ENCODE measurements around the gene PREB. TPM values are rescaled to one million over a fixed set of nuclear protein-coding genes. Genes with fewer than 3 reads are reported as not detected.

PREB gene
- total and polyA plus RNA-seq, 2 of the 13 experiments (the other 11 are each of a cell fraction or from before 2014, with no cell fraction given): 112 to 192 TPM

DNA sequence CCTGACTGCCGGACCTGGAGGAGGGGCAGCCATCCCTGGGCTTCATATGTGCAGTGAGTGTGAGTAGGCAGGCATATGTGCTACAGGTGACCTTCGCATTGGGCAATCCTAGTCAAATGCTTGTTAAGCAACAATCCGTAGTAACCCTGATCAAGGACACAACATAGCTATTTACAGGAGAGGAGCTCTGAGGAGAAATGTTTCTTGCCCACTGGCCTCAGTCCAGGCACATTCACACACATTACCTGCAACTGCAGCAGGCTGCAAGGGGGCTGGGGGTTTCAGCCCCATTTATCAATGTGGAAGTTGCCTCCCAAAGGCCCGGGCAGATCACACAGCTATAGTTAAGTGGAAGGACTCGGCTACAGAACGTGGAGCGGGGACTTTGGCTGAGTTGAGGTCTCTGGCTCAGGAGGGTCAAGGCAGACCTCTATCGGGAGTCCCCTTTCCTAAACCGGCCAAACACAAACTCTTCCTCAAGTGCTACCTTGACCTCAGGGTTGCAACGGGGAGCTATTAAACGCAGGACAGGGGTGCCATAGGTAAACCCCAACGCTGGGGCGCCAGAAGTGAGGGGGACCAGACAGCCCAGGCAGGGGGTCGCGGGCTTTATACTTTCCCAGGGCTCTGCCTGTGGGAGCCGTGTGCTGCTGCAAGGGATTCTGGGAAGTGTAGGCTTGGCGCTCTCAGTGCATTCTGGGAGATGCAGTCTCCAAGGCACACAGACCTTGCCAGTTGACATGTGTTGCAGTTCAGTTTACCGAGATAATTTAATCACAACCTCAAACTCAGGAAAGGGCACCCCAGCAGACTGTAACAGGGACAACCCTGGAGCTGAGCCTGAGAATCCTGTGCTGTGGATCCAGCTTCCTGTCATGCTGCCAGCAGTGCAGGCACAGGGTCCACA lies 38.4 kb downstream of the PREB start (continued):
- TF ChIP-seq, protein P1, sequence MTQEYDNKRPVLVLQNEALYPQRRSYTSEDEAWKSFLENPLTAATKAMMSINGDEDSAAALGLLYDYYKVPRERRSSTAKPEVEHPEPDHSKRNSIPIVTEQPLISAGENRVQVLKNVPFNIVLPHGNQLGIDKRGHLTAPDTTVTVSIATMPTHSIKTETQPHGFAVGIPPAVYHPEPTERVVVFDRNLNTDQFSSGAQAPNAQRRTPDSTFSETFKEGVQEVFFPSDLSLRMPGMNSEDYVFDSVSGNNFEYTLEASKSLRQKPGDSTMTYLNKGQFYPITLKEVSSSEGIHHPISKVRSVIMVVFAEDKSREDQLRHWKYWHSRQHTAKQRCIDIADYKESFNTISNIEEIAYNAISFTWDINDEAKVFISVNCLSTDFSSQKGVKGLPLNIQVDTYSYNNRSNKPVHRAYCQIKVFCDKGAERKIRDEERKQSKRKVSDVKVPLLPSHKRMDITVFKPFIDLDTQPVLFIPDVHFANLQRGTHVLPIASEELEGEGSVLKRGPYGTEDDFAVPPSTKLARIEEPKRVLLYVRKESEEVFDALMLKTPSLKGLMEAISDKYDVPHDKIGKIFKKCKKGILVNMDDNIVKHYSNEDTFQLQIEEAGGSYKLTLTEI (CRISPR knock-in tag; conservative IDR thresholded peaks at IDR 0.05): no peak
- TF ChIP-seq RNF219 (CRISPR knock-in tag; IDR thresholded peaks at IDR 0.05) (no peak), HOXA7 (CRISPR knock-in tag; IDR thresholded peaks at IDR 0.05) (no peak), EED (CRISPR knock-in tag; IDR thresholded peaks at IDR 0.05) (peak; percentile 61), ZSCAN22 (CRISPR knock-in tag; IDR thresholded peaks at IDR 0.05) (no peak), NR0B2 (CRISPR knock-in tag; IDR thresholded peaks at IDR 0.05) (peak; percentile 56; the same call in 1 of the 2 replicates), MTA3 (CRISPR knock-in tag; IDR thresholded peaks at IDR 0.05) (no peak), NONO (IDR thresholded peaks at IDR 0.05) (no peak), NONO (CRISPR knock-in tag; conservative IDR thresholded peaks at IDR 0.05) (peak; percentile 91), KDM6A (CRISPR knock-in tag; IDR thresholded peaks at IDR 0.05; ENCODE audit: low read depth) (peak; percentile 73; the same call in 1 of the 2 replicates), SUZ12 (IDR thresholded peaks at IDR 0.05; ENCODE audit: low read depth, low read length) (peak; percentile 72), PLSCR1 (CRISPR knock-in tag; IDR thresholded peaks at IDR 0.05; ENCODE audit: borderline replicate concordance) (peak; percentile 96; the same call in 1 of the 2 replicates), SPEN (CRISPR knock-in tag; IDR thresholded peaks at IDR 0.05; ENCODE audit: low read depth) (peak; percentile 73; the same call in 1 of the 2 replicates), TEF (CRISPR knock-in tag; IDR thresholded peaks at IDR 0.05) (peak; percentile 84), MAFG (CRISPR knock-in tag; IDR thresholded peaks at IDR 0.05) (no peak)
- TF ChIP-seq, protein P2, sequence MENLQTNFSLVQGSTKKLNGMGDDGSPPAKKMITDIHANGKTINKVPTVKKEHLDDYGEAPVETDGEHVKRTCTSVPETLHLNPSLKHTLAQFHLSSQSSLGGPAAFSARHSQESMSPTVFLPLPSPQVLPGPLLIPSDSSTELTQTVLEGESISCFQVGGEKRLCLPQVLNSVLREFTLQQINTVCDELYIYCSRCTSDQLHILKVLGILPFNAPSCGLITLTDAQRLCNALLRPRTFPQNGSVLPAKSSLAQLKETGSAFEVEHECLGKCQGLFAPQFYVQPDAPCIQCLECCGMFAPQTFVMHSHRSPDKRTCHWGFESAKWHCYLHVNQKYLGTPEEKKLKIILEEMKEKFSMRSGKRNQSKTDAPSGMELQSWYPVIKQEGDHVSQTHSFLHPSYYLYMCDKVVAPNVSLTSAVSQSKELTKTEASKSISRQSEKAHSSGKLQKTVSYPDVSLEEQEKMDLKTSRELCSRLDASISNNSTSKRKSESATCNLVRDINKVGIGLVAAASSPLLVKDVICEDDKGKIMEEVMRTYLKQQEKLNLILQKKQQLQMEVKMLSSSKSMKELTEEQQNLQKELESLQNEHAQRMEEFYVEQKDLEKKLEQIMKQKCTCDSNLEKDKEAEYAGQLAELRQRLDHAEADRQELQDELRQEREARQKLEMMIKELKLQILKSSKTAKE (CRISPR knock-in tag; IDR thresholded peaks at IDR 0.05; ENCODE audit: borderline replicate concordance): 0 out of 2 replicates have a peak, but pooled peaks have one; percentile 47
- TF ChIP-seq, protein P3, sequence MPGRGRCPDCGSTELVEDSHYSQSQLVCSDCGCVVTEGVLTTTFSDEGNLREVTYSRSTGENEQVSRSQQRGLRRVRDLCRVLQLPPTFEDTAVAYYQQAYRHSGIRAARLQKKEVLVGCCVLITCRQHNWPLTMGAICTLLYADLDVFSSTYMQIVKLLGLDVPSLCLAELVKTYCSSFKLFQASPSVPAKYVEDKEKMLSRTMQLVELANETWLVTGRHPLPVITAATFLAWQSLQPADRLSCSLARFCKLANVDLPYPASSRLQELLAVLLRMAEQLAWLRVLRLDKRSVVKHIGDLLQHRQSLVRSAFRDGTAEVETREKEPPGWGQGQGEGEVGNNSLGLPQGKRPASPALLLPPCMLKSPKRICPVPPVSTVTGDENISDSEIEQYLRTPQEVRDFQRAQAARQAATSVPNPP (CRISPR knock-in tag; IDR thresholded peaks at IDR 0.05): peak; percentile 91

Measured in HepG2 (cell line).